HG03135 (cell line): ENCODE data around the gene ZNF12.
"Not testable (repeated sequence)": the region's sequence is repeated elsewhere in the genome, so short reads cannot be mapped to it uniquely, and the experiment has no call there.

Experiments
- ATAC-seq: cut with Tn5 transposase; IDR thresholded peaks from one replicate; pipeline ENCODE4 v1.9.1; 2021; ENCODE audit warnings: mild to moderate bottlenecking, moderate library complexity; ENCODE audit not compliant: unreplicated experiment

Gene ZNF12

GRCh38 chr7:6691609-6692106, 15.1 kb downstream of the ZNF12 start:
- ATAC-seq, result no peak

- no peak for ATAC-seq
These were observed 15.6 kb downstream of the ZNF12 start for GRCh38 chr7:6691103-6691502.

- ATAC-seq, result no peak
These were observed 26.6 kb downstream of the ZNF12 start for GRCh38 chr7:6680146-6680545.

GRCh38 chr7:6675807-6676405, 30.8 kb downstream of the ZNF12 start:
- no peak for ATAC-seq

- not testable (repeated sequence) for ATAC-seq
These were observed 35.9 kb downstream of the ZNF12 start for GRCh38 chr7:6670851-6671250.

- no peak for ATAC-seq
These were observed 48.0 kb downstream of the ZNF12 start for GRCh38 chr7:6658618-6659345.

- ATAC-seq, result no peak
These were observed 50.3 kb downstream of the ZNF12 start for GRCh38 chr7:6656413-6656812.

- ATAC-seq, result no peak
These were observed 50.9 kb downstream of the ZNF12 start for GRCh38 chr7:6655636-6656385.

- no peak for ATAC-seq
These were observed 51.7 kb downstream of the ZNF12 start for GRCh38 chr7:6654842-6655610.

GRCh38 chr7:6654113-6654841, 52.5 kb downstream of the ZNF12 start:
- no peak for ATAC-seq

GRCh38 chr7:6653071-6654003, 53.4 kb downstream of the ZNF12 start:
- ATAC-seq, result no peak

- ATAC-seq, result no peak
These were observed 54.2 kb downstream of the ZNF12 start for GRCh38 chr7:6652446-6653011.

- ATAC-seq, result no peak
These were observed 54.8 kb downstream of the ZNF12 start for GRCh38 chr7:6651851-6652445.

- no peak for ATAC-seq
These were observed 56.2 kb downstream of the ZNF12 start for GRCh38 chr7:6650521-6651011.

GRCh38 chr7:6650086-6650485, 56.7 kb downstream of the ZNF12 start:
- no peak for ATAC-seq

- ATAC-seq, result no peak
These were observed 57.3 kb downstream of the ZNF12 start for GRCh38 chr7:6649241-6649961.

GRCh38 chr7:6648815-6649104, 58.0 kb downstream of the ZNF12 start:
- no peak for ATAC-seq
